HepG2 (cell line): ENCODE measurements around the gene C12orf43. TPM values are rescaled to one million over a fixed set of nuclear protein-coding genes. Genes with fewer than 3 reads are reported as not detected.

Source experiments
- CBX5 ChIP-seq: sonication (generic); formaldehyde crosslinking; IDR thresholded peaks from 2 replicates; pipeline ENCODE4 v1.4.0; 2020; ENCODE audit warnings: missing genetic modification reagents, borderline replicate concordance
- DPF2 ChIP-seq: sonication (generic); formaldehyde crosslinking; IDR thresholded peaks from 2 replicates; pipeline ENCODE4 v1.4.0; 2020; ENCODE audit warnings: mild to moderate bottlenecking, low read depth, missing genetic modification reagents, borderline replicate concordance
- ERF ChIP-seq: IDR thresholded peaks from 2 replicates; pipeline ENCODE4 v1.6.1; 2018; ENCODE audit warnings: missing biosample characterization, missing genetic modification reagents
- KMT2A ChIP-seq: sonication (generic); formaldehyde crosslinking; IDR thresholded peaks from 2 replicates; pipeline ENCODE4 v1.4.0; 2020; ENCODE audit warnings: missing genetic modification reagents
- NFE2 ChIP-seq: sonication (generic); formaldehyde crosslinking; IDR thresholded peaks from 2 replicates; pipeline ENCODE4 v1.4.0; 2020; ENCODE audit warnings: missing genetic modification reagents
- SAFB2 ChIP-seq: sonication (generic); formaldehyde crosslinking; IDR thresholded peaks from 2 replicates; pipeline ENCODE4 v1.5.1; 2020; ENCODE audit warnings: missing genetic modification reagents, low read depth, mild to moderate bottlenecking, borderline replicate concordance
- SIN3A ChIP-seq: IDR thresholded peaks from 2 replicates; pipeline ENCODE4 v1.6.1; 2011; ENCODE audit warnings: low read depth, mild to moderate bottlenecking, control low read depth, low read length, borderline replicate concordance
- SIX4 ChIP-seq: sonication (generic); formaldehyde crosslinking; IDR thresholded peaks from 2 replicates; pipeline ENCODE4 v1.4.0; 2020; ENCODE audit warnings: missing genetic modification reagents
- ZNF326 ChIP-seq: sonication (generic); formaldehyde crosslinking; IDR thresholded peaks from 2 replicates; pipeline ENCODE4 v1.4.0; 2020; ENCODE audit warnings: missing genetic modification reagents, borderline replicate concordance
- ZNF337 ChIP-seq: sonication (generic); formaldehyde crosslinking; IDR thresholded peaks from 2 replicates; pipeline ENCODE4 v1.5.1; 2020; ENCODE audit warnings: missing genetic modification reagents, low read depth, mild to moderate bottlenecking, borderline replicate concordance
- ZNF512B ChIP-seq: sonication (generic); formaldehyde crosslinking; IDR thresholded peaks from 2 replicates; pipeline ENCODE4 v1.5.1; 2020; ENCODE audit warnings: missing genetic modification reagents, mild to moderate bottlenecking, borderline replicate concordance
- ZNF766 ChIP-seq: sonication (generic); formaldehyde crosslinking; IDR thresholded peaks from 2 replicates; pipeline ENCODE4 v1.5.0; 2020; ENCODE audit warnings: missing genetic modification reagents, borderline replicate concordance
- ZSCAN9 ChIP-seq: IDR thresholded peaks from 2 replicates; pipeline ENCODE4 v1.6.1; 2016; ENCODE audit warnings: borderline replicate concordance
- polyA plus RNA-seq, 8 experiments: library from polyadenylated mRNA; depleted of rRNA in 3 of 8; stranded (reverse) in 7 of 8; unstranded in 1 of 8; fragments of >200 nt; fragmentation: Illumina TruSeq in 4 of 8; extraction: Trizol in 4 of 8; gene quantifications; 2 replicates each; pipeline versions ENCODE4 v1.2.1 to v1.2.3, GENCODE V29; 2011 to 2016; ENCODE audit warnings: low read depth in 4 of 8, missing spikeins in 1 of 8, mixed read lengths in 1 of 8; ENCODE audit not compliant: insufficient read depth in 1 of 8
- total RNA-seq, 5 experiments: library from RNA; depleted of rRNA; stranded (reverse); fragments of >200 nt; fragmentation: Illumina TruSeq; extraction: Trizol; gene quantifications; 2 replicates each; pipeline ENCODE4 v1.2.3, GENCODE V29; 2016; ENCODE audit warnings: low read depth in 1 of 5
- TF ChIP-seq, protein P1 (sequence below): IDR thresholded peaks from 2 replicates; pipeline ENCODE4 v1.6.1; 2018; ENCODE audit warnings: missing genetic modification reagents, mild to moderate bottlenecking, missing compliant biosample characterization
- TF ChIP-seq, protein P2 (sequence below): sonication (generic); formaldehyde crosslinking; IDR thresholded peaks from 2 replicates; pipeline ENCODE4 v1.4.0; 2020; ENCODE audit warnings: missing genetic modification reagents

C12orf43 gene
- total and polyA plus RNA-seq, 2 of the 13 experiments (the other 11 are each of a cell fraction or from before 2014, with no cell fraction given), result 7.9 to 11.1 TPM

DNA sequence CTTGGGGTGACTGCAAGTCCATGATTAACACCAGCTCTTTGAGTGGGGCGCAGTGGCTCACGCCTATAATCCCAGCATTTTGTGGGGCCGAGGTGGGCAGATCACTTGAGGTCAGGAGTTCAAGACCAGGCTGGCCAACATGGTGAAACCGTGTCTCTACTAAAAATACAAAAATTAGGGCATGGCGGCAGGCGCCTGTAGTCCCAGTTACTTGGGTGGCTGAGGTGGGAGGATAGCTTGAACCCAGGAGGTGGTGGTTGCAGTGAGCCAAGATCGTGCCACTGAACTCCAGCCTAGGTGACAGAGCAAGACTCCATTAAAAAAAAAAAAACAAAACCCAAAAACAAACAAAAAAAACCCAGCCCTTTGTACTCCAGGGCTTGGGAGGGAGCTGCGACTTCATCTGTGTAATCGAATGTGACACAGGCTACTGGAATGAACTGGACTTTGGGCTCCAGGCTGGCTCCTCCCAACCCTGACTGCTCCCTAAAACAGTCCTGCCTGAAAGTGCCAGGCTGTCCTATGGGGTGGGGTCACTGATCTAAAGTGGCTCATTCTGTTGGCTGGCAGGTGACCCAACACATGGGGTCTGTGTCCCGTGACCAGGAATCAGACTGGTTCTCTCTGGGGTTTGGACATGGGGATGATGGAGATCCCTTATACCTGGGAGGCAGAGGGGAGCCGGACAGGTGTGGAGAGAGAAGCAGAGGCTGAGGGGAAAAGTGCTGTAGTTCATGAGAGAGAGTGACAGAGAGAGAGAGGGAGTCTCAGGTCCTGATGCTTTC lies 9.3 kb upstream of the C12orf43 start (continued):
- peak; percentile 74; the same call in 1 of the 2 replicates for TF ChIP-seq DPF2 (CRISPR knock-in tag)
- TF ChIP-seq ERF (CRISPR knock-in tag), result no peak
- TF ChIP-seq, protein P1, sequence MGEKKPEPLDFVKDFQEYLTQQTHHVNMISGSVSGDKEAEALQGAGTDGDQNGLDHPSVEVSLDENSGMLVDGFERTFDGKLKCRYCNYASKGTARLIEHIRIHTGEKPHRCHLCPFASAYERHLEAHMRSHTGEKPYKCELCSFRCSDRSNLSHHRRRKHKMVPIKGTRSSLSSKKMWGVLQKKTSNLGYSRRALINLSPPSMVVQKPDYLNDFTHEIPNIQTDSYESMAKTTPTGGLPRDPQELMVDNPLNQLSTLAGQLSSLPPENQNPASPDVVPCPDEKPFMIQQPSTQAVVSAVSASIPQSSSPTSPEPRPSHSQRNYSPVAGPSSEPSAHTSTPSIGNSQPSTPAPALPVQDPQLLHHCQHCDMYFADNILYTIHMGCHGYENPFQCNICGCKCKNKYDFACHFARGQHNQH, result peak; percentile 51; the same call in 1 of the 2 replicates
- TF ChIP-seq ZNF326 (CRISPR knock-in tag), result no peak
- no peak for TF ChIP-seq KMT2A
- no peak for TF ChIP-seq ZNF337 (CRISPR knock-in tag)
- no peak for TF ChIP-seq ZSCAN9 (CRISPR knock-in tag)
- no peak for TF ChIP-seq ZNF512B
- no peak for TF ChIP-seq NFE2 (CRISPR knock-in tag)
- TF ChIP-seq ZNF766 (CRISPR knock-in tag), result no peak
- TF ChIP-seq, protein P2, sequence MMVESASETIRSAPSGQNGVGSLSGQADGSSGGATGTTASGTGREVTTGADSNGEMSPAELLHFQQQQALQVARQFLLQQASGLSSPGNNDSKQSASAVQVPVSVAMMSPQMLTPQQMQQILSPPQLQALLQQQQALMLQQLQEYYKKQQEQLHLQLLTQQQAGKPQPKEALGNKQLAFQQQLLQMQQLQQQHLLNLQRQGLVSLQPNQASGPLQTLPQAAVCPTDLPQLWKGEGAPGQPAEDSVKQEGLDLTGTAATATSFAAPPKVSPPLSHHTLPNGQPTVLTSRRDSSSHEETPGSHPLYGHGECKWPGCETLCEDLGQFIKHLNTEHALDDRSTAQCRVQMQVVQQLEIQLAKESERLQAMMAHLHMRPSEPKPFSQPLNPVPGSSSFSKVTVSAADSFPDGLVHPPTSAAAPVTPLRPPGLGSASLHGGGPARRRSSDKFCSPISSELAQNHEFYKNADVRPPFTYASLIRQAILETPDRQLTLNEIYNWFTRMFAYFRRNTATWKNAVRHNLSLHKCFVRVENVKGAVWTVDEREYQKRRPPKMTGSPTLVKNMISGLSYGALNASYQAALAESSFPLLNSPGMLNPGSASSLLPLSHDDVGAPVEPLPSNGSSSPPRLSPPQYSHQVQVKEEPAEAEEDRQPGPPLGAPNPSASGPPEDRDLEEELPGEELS (CRISPR knock-in tag), result peak; percentile 66; the same call in 1 of the 2 replicates
- TF ChIP-seq SIX4 (CRISPR knock-in tag), result no peak
- no peak for TF ChIP-seq SAFB2
- peak; percentile 44; the same call in 1 of the 2 replicates for TF ChIP-seq CBX5 (CRISPR knock-in tag)
- no peak for TF ChIP-seq SIN3A
